Stomach (tissue), 9 donors: ENCODE measurements around the gene PIK3R2. TPM values are rescaled to one million over a fixed set of nuclear protein-coding genes. Genes with fewer than 3 reads are reported as not detected.

Experiments
- DNase-seq, 2 donors: peaks; one replicate each; pipeline versions ENCODE4 v3.0.0 to v3.0.0-alpha.2; 2013 to 2019
- H3K27ac ChIP-seq, 5 donors: fragments of 200-600 bp in 4 of 5; sonication (generic) in 4 of 5; one replicate each; pipeline ENCODE4 v1.5.1; 2013 to 2019; ENCODE audit warnings: mild to moderate bottlenecking in 1 of 5, moderate library complexity in 1 of 5
- H3K27me3 ChIP-seq, 3 donors: fragments of 200-600 bp; sonication (generic); one replicate each; pipeline ENCODE4 v1.5.1; 2017 to 2019; ENCODE audit warnings: mixed run types in 1 of 3
- H3K36me3 ChIP-seq, 4 donors: fragments of 200-600 bp; sonication (generic); 1 replicate in 3 of 4; 2 replicates in 1 of 4; pipeline ENCODE4 v1.5.1; 2016 to 2019
- H3K4me1 ChIP-seq, 4 donors: fragments of 200-600 bp; sonication (generic); one replicate each; pipeline ENCODE4 v1.5.1; 2016 to 2019
- H3K4me3 ChIP-seq, 4 donors: fragments of 200-600 bp; sonication (generic) in 3 of 4; one replicate each; pipeline ENCODE4 v1.5.1; 2016 to 2019; ENCODE audit warnings: mild to moderate bottlenecking in 1 of 4
- H3K9me3 ChIP-seq, 4 donors: fragments of 200-600 bp; sonication (generic); one replicate each; pipeline ENCODE4 v1.5.1; 2016 to 2019
- EP300 ChIP-seq: sonication (generic); formaldehyde crosslinking; IDR thresholded peaks from one replicate; pipeline ENCODE4 v1.6.1; 2017; ENCODE audit warnings: antibody characterized with exemption
- POLR2A ChIP-seq, 4 donors: fragments of 450-650 bp; IDR thresholded peaks; one replicate each; pipeline ENCODE4 v1.6.1; 2016; ENCODE audit warnings: antibody characterized with exemption in 4 of 4, control low read depth in 2 of 4, mild to moderate bottlenecking in 1 of 4, moderate library complexity in 1 of 4
- POLR2AphosphoS5 ChIP-seq, 3 donors: sonication (generic); formaldehyde crosslinking; IDR thresholded peaks; one replicate each; pipeline ENCODE4 v1.6.1; 2016; ENCODE audit warnings: antibody characterized with exemption in 3 of 3
- WGBS, 5 donors: extraction: QIAGEN DNeasy Blood & Tissue Kit in 3 of 5; methylation state at CpG; one replicate each; pipeline versions ENCODE4 v1.1.5 to v1.1.7; 2013 to 2018; 5-methylcytosine and 5-hydroxymethylcytosine counted together
- intact Hi-C: fragments of 100-400 bp; cut with DNase I; formaldehyde crosslinking; loops from one replicate; pipeline ENCODE4 v1.15.1; 2023; ENCODE audit warnings: low total_unique reads
- polyA plus RNA-seq, 3 donors: library from polyadenylated mRNA; stranded (reverse); fragments of 200-250 nt; gene quantifications; one replicate each; pipeline ENCODE4 v1.2.3, GENCODE V29; 2013
- total RNA-seq, 5 donors: library from RNA; depleted of rRNA; stranded (reverse); fragments of >200 nt; gene quantifications; one replicate each; pipeline versions ENCODE4 v1.1.0 to v1.2.3, GENCODE V29; 2014 to 2016
- TF ChIP-seq, protein P1 (sequence below), 7 experiments: fragments of 450-650 bp in 4 of 7; fragments of 200-600 bp in 3 of 7; sonication (generic) in 3 of 7; IDR thresholded peaks; one replicate each; pipeline ENCODE4 v1.5.1; 2016 to 2019; ENCODE audit warnings: antibody characterized with exemption in 7 of 7, control low read depth in 2 of 7, mild to moderate bottlenecking in 1 of 7
- donor health status: healthy with polysubstance abuse.
- donor health status: Bipolar disorder and iron deficiency.
- donor health status: healthy.

The PIK3R2 gene
- total and polyA plus RNA-seq, 8 donors: 2.0 to 490 (median 10.0) TPM

GRCh38 chr19:18194181-18194530 lies 41.2 kb downstream of the PIK3R2 start:
- peaks cover 18 to 34% (median 28%) of the 10 kb centered on the region in 4 donors for H3K4me1 ChIP-seq
- no peak for DNase-seq
- peak overlapping the region in 4 of 5 donors; percentile 54 to 98 (median 97) for H3K27ac ChIP-seq
- H3K27me3 ChIP-seq: no peaks in the 10 kb centered on the region
- peak overlapping the region; percentile 65 to 92 (median 82) for H3K4me3 ChIP-seq
- intact Hi-C loops: no loop called here
- H3K36me3 ChIP-seq: peaks cover 7 to 37% (median 34%) of the 10 kb centered on the region in 4 donors
- no peak for TF ChIP-seq POLR2AphosphoS5 (IDR thresholded peaks at IDR 0.05)
- TF ChIP-seq, protein P1, sequence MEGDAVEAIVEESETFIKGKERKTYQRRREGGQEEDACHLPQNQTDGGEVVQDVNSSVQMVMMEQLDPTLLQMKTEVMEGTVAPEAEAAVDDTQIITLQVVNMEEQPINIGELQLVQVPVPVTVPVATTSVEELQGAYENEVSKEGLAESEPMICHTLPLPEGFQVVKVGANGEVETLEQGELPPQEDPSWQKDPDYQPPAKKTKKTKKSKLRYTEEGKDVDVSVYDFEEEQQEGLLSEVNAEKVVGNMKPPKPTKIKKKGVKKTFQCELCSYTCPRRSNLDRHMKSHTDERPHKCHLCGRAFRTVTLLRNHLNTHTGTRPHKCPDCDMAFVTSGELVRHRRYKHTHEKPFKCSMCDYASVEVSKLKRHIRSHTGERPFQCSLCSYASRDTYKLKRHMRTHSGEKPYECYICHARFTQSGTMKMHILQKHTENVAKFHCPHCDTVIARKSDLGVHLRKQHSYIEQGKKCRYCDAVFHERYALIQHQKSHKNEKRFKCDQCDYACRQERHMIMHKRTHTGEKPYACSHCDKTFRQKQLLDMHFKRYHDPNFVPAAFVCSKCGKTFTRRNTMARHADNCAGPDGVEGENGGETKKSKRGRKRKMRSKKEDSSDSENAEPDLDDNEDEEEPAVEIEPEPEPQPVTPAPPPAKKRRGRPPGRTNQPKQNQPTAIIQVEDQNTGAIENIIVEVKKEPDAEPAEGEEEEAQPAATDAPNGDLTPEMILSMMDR (IDR thresholded peaks at IDR 0.05): no peak
- no peak for TF ChIP-seq POLR2A (IDR thresholded peaks at IDR 0.05)
- TF ChIP-seq EP300: no peak
- WGBS, 5 donors: 50 to 65% (median 60%) methylated on average over 12 of the region's 12 CpGs
- no peaks in the 10 kb centered on the region for H3K9me3 ChIP-seq

- peaks cover 18 to 34% (median 28%) of the 10 kb centered on the region in 4 donors for H3K4me1 ChIP-seq
- peak overlapping the region in 3 of 4 donors; percentile 23 to 72 (median 65) for H3K4me3 ChIP-seq
- 25 to 45% (median 32%) methylated on average over 16 to 27 of the region's 27 CpGs for WGBS, 5 donors
- intact Hi-C loops: no loop called here
- peaks cover 7 to 42% (median 39%) of the 10 kb centered on the region in 4 donors for H3K36me3 ChIP-seq
- peak in 1 of 2 donors; percentile 65 for DNase-seq
- no peaks in the 10 kb centered on the region for H3K9me3 ChIP-seq
- no peaks in the 10 kb centered on the region for H3K27me3 ChIP-seq
- H3K27ac ChIP-seq: peak overlapping the region in 4 of 5 donors; percentile 54 to 98 (median 97)
- TF ChIP-seq POLR2A (IDR thresholded peaks at IDR 0.05): no peak
- TF ChIP-seq POLR2AphosphoS5 (IDR thresholded peaks at IDR 0.05): no peak
- no peak for TF ChIP-seq EP300
- TF ChIP-seq, protein P1 (IDR thresholded peaks at IDR 0.05): no peak
Measured at GRCh38 chr19:18194554-18195238, 41.7 kb downstream of the PIK3R2 start.

DNA sequence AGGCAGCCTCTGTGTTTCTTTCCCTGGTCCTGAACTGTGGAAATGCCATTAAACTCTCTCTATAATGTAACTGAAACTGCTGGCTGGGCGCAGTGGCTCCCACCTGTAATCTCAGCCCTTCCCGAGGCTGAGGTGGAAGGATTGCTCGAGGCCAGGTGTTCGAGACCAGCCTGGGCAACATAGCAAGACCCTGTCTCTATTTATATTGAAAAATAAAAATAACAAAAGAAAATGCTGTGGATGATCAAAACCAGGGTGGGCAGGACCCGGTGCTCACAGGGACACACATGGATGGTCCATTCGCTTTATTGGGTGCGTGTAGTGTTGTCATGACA lies 43.5 kb downstream of the PIK3R2 start:
- Histone ChIP-seq H3K27me3 (no peaks in the 10 kb centered on the region), H3K36me3 (peaks cover 7 to 55% (median 45%) of the 10 kb centered on the region in 4 donors), H3K4me1 (peaks cover 17 to 33% (median 28%) of the 10 kb centered on the region in 4 donors), H3K9me3 (no peaks in the 10 kb centered on the region), H3K4me3 (no peak overlapping the region), H3K27ac (peak overlapping the region in 1 of 5 donors; percentile 98)
- no peak for DNase-seq
- intact Hi-C loops: no loop called here
- 82 to 91% (median 88%) methylated on average over 7 of the region's 7 CpGs for WGBS, 5 donors
- TF ChIP-seq EP300 (no peak), POLR2A (IDR thresholded peaks at IDR 0.05) (no peak), POLR2AphosphoS5 (IDR thresholded peaks at IDR 0.05) (no peak)
- TF ChIP-seq, protein P1 (IDR thresholded peaks at IDR 0.05): no peak

- WGBS, 5 donors: 86 to 96% (median 92%) methylated on average over 12 to 18 of the region's 18 CpGs
Measured at GRCh38 chr19:18197306-18197705, 44.3 kb downstream of the PIK3R2 start.

GRCh38 chr19:18197941-18198340 lies 45.0 kb downstream of the PIK3R2 start:
- Histone ChIP-seq H3K27me3 (no peaks in the 10 kb centered on the region), H3K9me3 (no peaks in the 10 kb centered on the region), H3K36me3 (peaks cover 7 to 63% (median 45%) of the 10 kb centered on the region in 4 donors), H3K4me3 (no peak overlapping the region), H3K4me1 (peaks cover 12 to 32% (median 25%) of the 10 kb centered on the region in 4 donors), H3K27ac (peak overlapping the region in 1 of 5 donors; percentile 13)
- 56 to 82% (median 75%) methylated on average over 6 of the region's 6 CpGs for WGBS, 5 donors
- peak in 1 of 2 donors; percentile 3 for DNase-seq
- TF ChIP-seq POLR2AphosphoS5 (IDR thresholded peaks at IDR 0.05) (no peak), EP300 (no peak), POLR2A (IDR thresholded peaks at IDR 0.05) (no peak)
- TF ChIP-seq, protein P1 (IDR thresholded peaks at IDR 0.05): no peak
- intact Hi-C loops: no loop called here

More at GRCh38 chr19:18197306-18197705, 44.3 kb downstream of the PIK3R2 start:
- TF ChIP-seq EP300: no peak
- Histone ChIP-seq H3K36me3 (peaks cover 7 to 63% (median 45%) of the 10 kb centered on the region in 4 donors), H3K4me3 (no peak overlapping the region), H3K9me3 (no peaks in the 10 kb centered on the region), H3K27me3 (no peaks in the 10 kb centered on the region), H3K4me1 (peaks cover 10 to 27% (median 21%) of the 10 kb centered on the region in 4 donors), H3K27ac (no peak overlapping the region)
- no peak for DNase-seq
- intact Hi-C loops: no loop called here
